Cardiac fibroblast (primary cell): ENCODE results near the gene CALR3.

Source experiments
- DNase-seq, 2 donors: peaks; one replicate each; pipeline versions ENCODE4 v3.0.0 to v3.0.0-alpha.2; 2010; ENCODE audit warnings: low read depth in 2 of 2
- H3K4me3 ChIP-seq, 2 donors: replicated peaks in 1 of 2; 1 replicate in 1 of 2; 2 replicates in 1 of 2; pipeline ENCODE4 v1.5.1; 2011; ENCODE audit warnings: low read depth in 2 of 2, low read length in 2 of 2, mild to moderate bottlenecking in 2 of 2, moderate library complexity in 1 of 2
- TF ChIP-seq, protein P1 (sequence below): IDR thresholded peaks from one replicate; pipeline ENCODE4 v1.5.1; 2011; ENCODE audit warnings: low read depth, mild to moderate bottlenecking, low read length, inconsistent platforms

The CALR3 gene

DNA sequence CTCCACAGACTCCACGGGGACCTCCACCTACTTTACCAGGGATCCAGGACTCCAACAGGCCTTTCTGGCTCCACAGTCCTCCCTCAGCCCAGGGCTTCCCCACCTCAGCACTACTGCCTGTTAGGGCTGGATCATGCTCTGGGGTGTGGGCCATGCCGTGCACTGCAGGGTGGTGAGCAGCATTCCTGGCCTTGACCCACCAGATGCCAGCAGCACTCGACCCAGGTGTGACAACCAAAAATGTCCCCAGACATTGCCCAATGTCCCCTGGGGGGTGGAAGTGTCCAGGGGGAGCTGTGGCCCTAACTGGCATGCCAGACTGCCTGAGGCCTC lies 66.2 kb downstream of the CALR3 start:
- H3K4me3 ChIP-seq, result no peak overlapping the region
- no peak for DNase-seq
- TF ChIP-seq, protein P1, sequence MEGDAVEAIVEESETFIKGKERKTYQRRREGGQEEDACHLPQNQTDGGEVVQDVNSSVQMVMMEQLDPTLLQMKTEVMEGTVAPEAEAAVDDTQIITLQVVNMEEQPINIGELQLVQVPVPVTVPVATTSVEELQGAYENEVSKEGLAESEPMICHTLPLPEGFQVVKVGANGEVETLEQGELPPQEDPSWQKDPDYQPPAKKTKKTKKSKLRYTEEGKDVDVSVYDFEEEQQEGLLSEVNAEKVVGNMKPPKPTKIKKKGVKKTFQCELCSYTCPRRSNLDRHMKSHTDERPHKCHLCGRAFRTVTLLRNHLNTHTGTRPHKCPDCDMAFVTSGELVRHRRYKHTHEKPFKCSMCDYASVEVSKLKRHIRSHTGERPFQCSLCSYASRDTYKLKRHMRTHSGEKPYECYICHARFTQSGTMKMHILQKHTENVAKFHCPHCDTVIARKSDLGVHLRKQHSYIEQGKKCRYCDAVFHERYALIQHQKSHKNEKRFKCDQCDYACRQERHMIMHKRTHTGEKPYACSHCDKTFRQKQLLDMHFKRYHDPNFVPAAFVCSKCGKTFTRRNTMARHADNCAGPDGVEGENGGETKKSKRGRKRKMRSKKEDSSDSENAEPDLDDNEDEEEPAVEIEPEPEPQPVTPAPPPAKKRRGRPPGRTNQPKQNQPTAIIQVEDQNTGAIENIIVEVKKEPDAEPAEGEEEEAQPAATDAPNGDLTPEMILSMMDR, result no peak

- H3K4me3 ChIP-seq, result no peak overlapping the region
- TF ChIP-seq, protein P1, result no peak
- no peak for DNase-seq
Measured at GRCh38 chr19:16429066-16429758, 66.8 kb downstream of the CALR3 start.
